Measurements from ENCODE around the gene ISYNA1.

- TF ChIP-seq, protein P1, sequence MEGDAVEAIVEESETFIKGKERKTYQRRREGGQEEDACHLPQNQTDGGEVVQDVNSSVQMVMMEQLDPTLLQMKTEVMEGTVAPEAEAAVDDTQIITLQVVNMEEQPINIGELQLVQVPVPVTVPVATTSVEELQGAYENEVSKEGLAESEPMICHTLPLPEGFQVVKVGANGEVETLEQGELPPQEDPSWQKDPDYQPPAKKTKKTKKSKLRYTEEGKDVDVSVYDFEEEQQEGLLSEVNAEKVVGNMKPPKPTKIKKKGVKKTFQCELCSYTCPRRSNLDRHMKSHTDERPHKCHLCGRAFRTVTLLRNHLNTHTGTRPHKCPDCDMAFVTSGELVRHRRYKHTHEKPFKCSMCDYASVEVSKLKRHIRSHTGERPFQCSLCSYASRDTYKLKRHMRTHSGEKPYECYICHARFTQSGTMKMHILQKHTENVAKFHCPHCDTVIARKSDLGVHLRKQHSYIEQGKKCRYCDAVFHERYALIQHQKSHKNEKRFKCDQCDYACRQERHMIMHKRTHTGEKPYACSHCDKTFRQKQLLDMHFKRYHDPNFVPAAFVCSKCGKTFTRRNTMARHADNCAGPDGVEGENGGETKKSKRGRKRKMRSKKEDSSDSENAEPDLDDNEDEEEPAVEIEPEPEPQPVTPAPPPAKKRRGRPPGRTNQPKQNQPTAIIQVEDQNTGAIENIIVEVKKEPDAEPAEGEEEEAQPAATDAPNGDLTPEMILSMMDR (IDR thresholded peaks at IDR 0.05; ENCODE audit: insufficient read depth, low read depth, low read length): no peak
- TF ChIP-seq EZH2 (IDR thresholded peaks at IDR 0.05; ENCODE audit: insufficient read depth, low read length): no peak
Observed at GRCh38 chr19:18474366-18474887, 36.5 kb upstream of the ISYNA1 start.

All from astrocyte (in vitro differentiated cells and primary cell).